HepG2 (cell line): Measurements from ENCODE around the gene OVAAL. TPM values are rescaled to one million over a fixed set of nuclear protein-coding genes. Genes with fewer than 3 reads are reported as not detected.

Experiments
- ATAC-seq: fragments of 200-7000 bp; cut with Tn5 transposase; 3 replicates; pipeline ENCODE4 v1.9.1; 2020; ENCODE audit warnings: mild to moderate bottlenecking, moderate library complexity
- BruUV-seq: library from RNA; stranded (reverse); fragments of 400-500 nt; replicated peaks from 2 replicates; lab custom pipeline; 2021; lab: Mats Ljungman, UMichigan
- CTCF ChIA-PET: fragments of 300-600 bp; formaldehyde crosslinking; extraction: SDS; loops from one replicate; lab custom pipeline; 2021; ENCODE audit warnings: low total read pairs, inconsistent platforms, low intra/inter-chr PET ratio; lab: Yijun Ruan, JAX
- POLR2A ChIA-PET: fragments of 350-600 bp; sonication (Branson Sonifier 250); formaldehyde crosslinking; loops from one replicate; lab custom pipeline; 2020; ENCODE audit warnings: antibody characterized with exemption, inconsistent platforms; lab: Yijun Ruan, JAX
- DNase-seq: peaks from one replicate; pipeline ENCODE4 v3.0.0-alpha.2; 2015; ENCODE audit warnings: low spot score
- FAIRE-seq: peaks from 3 replicates; lab custom pipeline; 2011; peaks lifted over from hg19 to GRCh38; lab: Jason Lieb, UNC
- H2AFZ ChIP-seq: one replicate; pipeline ENCODE4 v1.6.1; 2011; ENCODE audit warnings: low read length, inconsistent platforms
- H3K27ac ChIP-seq: fragments of 300-600 bp; 3 replicates; pipeline ENCODE4 v1.8.0; 2011; ENCODE audit warnings: mixed run types, mild to moderate bottlenecking, mixed read lengths, low read length, inconsistent platforms; ENCODE audit not compliant: insufficient read depth; ENCODE audit errors: extremely low read length
- H3K27me3 ChIP-seq, 2 experiments: fragments of 200-600 bp in 1 of 2; 2 replicates in 1 of 2; 3 replicates in 1 of 2; pipeline versions ENCODE4 v1.6.0 to v1.8.0; 2011; ENCODE audit warnings: low read length in 2 of 2, mild to moderate bottlenecking in 2 of 2, moderate library complexity in 2 of 2, inconsistent platforms in 1 of 2; ENCODE audit not compliant: insufficient read depth in 2 of 2, control insufficient read depth in 1 of 2
- H3K36me3 ChIP-seq, 2 experiments: fragments of 200-600 bp in 1 of 2; replicated peaks in 1 of 2; 2 replicates in 1 of 2; 3 replicates in 1 of 2; pipeline versions ENCODE4 v1.5.1 to v1.8.0; 2011; ENCODE audit warnings: low read length in 2 of 2, inconsistent platforms in 1 of 2; ENCODE audit not compliant: insufficient read depth in 2 of 2, control insufficient read depth in 1 of 2
- H3K4me1 ChIP-seq: 2 replicates; pipeline ENCODE4 v1.5.1; 2012; ENCODE audit warnings: low read length, inconsistent platforms; ENCODE audit not compliant: insufficient read depth
- H3K4me2 ChIP-seq: 2 replicates; pipeline ENCODE4 v1.6.0; 2011; ENCODE audit warnings: low read depth, low read length, inconsistent platforms
- H3K4me3 ChIP-seq, 3 experiments: fragments of 200-600 bp in 1 of 3; sonication (generic), shearing (Covaris generic) in 1 of 3; replicated peaks in 1 of 3; 2 replicates each; pipeline ENCODE4 v1.5.1; 2011 to 2016; ENCODE audit warnings: low read length in 3 of 3, inconsistent platforms in 2 of 3, low read depth in 2 of 3, mild to moderate bottlenecking in 2 of 3, control low read depth in 1 of 3, mixed read lengths in 1 of 3; ENCODE audit not compliant: insufficient read depth in 1 of 3
- H3K79me2 ChIP-seq: one replicate; pipeline ENCODE4 v1.6.1; 2011; ENCODE audit warnings: low read length, inconsistent platforms; ENCODE audit not compliant: insufficient read depth
- H3K9ac ChIP-seq: 2 replicates; pipeline ENCODE4 v1.6.0; 2011; ENCODE audit warnings: mild to moderate bottlenecking, low read depth, low read length, inconsistent platforms; ENCODE audit not compliant: insufficient read depth
- H3K9me3 ChIP-seq: 2 replicates; pipeline ENCODE4 v1.5.1; 2012; ENCODE audit warnings: mild to moderate bottlenecking, low read length
- H4K20me1 ChIP-seq: 2 replicates; pipeline ENCODE4 v1.6.0; 2011; ENCODE audit warnings: inconsistent platforms, mild to moderate bottlenecking, low read length, moderate library complexity; ENCODE audit not compliant: insufficient read depth
- ARHGAP35 ChIP-seq: sonication (generic); formaldehyde crosslinking; IDR thresholded peaks from 2 replicates; pipeline ENCODE4 v1.9.0; 2022; ENCODE audit warnings: mild to moderate bottlenecking, inconsistent platforms, moderate library complexity, missing genetic modification reagents, borderline replicate concordance
- HHEX ChIP-seq: IDR thresholded peaks from 2 replicates; pipeline ENCODE4 v1.6.1; 2016; ENCODE audit warnings: control low read depth
- HNF4A ChIP-seq: sonication (generic); formaldehyde crosslinking; IDR thresholded peaks from 2 replicates; pipeline ENCODE4 v1.4.0; 2020; ENCODE audit warnings: missing genetic modification reagents
- PHF5A ChIP-seq: IDR thresholded peaks from one replicate; pipeline ENCODE4 v1.6.1; 2018; ENCODE audit warnings: low read depth, missing genetic modification reagents; ENCODE audit not compliant: unreplicated experiment
- SIN3A ChIP-seq: IDR thresholded peaks from 2 replicates; pipeline ENCODE4 v1.6.1; 2011; ENCODE audit warnings: low read depth, mild to moderate bottlenecking, control low read depth, low read length, borderline replicate concordance
- SNRNP70 ChIP-seq: fragments of 200-400 bp; formaldehyde crosslinking; IDR thresholded peaks from 2 replicates; pipeline ENCODE4 v1.6.1; 2017; ENCODE audit warnings: mild to moderate bottlenecking, low read depth, low read length, moderate library complexity
- SOX6 ChIP-seq, 2 experiments: fragments of 450-650 bp in 1 of 2; sonication (generic) in 1 of 2; formaldehyde crosslinking in 1 of 2; IDR thresholded peaks; 2 replicates each; pipeline versions ENCODE4 v1.4.0 to v1.6.1; 2017 to 2020; ENCODE audit warnings: antibody characterized with exemption in 1 of 2, mild to moderate bottlenecking in 1 of 2, missing genetic modification reagents in 1 of 2
- ZEB1 ChIP-seq: IDR thresholded peaks from 2 replicates; pipeline ENCODE4 v1.6.1; 2012; ENCODE audit warnings: mild to moderate bottlenecking, low read depth, inconsistent platforms; ENCODE audit not compliant: insufficient replicate concordance
- ZNF354B ChIP-seq: sonication (generic); formaldehyde crosslinking; IDR thresholded peaks from 2 replicates; pipeline ENCODE4 v1.8.0; 2022; ENCODE audit warnings: mild to moderate bottlenecking, missing genetic modification reagents
- ZNF496 ChIP-seq: sonication (generic); formaldehyde crosslinking; IDR thresholded peaks from 2 replicates; pipeline ENCODE4 v1.8.1; 2023; ENCODE audit warnings: mild to moderate bottlenecking, moderate library complexity, missing genetic modification reagents; ENCODE audit not compliant: insufficient replicate concordance
- WGBS: methylation state at CpG from one replicate; pipeline ENCODE4 v1.1.6; 2017; ENCODE audit warnings: low lambda C conversion rate; 5-methylcytosine and 5-hydroxymethylcytosine counted together
- in situ Hi-C: cut with HindIII; loops from 2 replicates; pipeline ENCODE4 v1.10.0; 2017; ENCODE audit warnings: low pct_unique_long_range_greater_than_20kb; ENCODE audit not compliant: extremely low pct_ligation_motif_present
- intact Hi-C: fragments of 100-400 bp; cut with micrococcal nuclease; formaldehyde crosslinking; loops from one replicate; pipeline ENCODE4 v1.10.0; 2022; ENCODE audit not compliant: unreplicated experiment
- polyA plus RNA-seq, 8 experiments: library from polyadenylated mRNA; depleted of rRNA in 3 of 8; stranded (reverse) in 7 of 8; unstranded in 1 of 8; fragments of >200 nt; fragmentation: Illumina TruSeq in 4 of 8; extraction: Trizol in 4 of 8; gene quantifications; 2 replicates each; pipeline versions ENCODE4 v1.2.1 to v1.2.3, GENCODE V29; 2011 to 2016; ENCODE audit warnings: low read depth in 4 of 8, missing spikeins in 1 of 8, mixed read lengths in 1 of 8; ENCODE audit not compliant: insufficient read depth in 1 of 8
- total RNA-seq, 5 experiments: library from RNA; depleted of rRNA; stranded (reverse); fragments of >200 nt; fragmentation: Illumina TruSeq; extraction: Trizol; gene quantifications; 2 replicates each; pipeline ENCODE4 v1.2.3, GENCODE V29; 2016; ENCODE audit warnings: low read depth in 1 of 5
- TF ChIP-seq, protein P1 (sequence below): sonication (generic); formaldehyde crosslinking; IDR thresholded peaks from 2 replicates; pipeline ENCODE4 v1.5.0; 2020; ENCODE audit warnings: missing genetic modification reagents, mild to moderate bottlenecking, borderline replicate concordance

The OVAAL gene
- total and polyA plus RNA-seq, 2 of the 13 experiments (the other 11 are each of a cell fraction or from before 2014, with no cell fraction given) = 0.04 TPM; not detected in 1

DNA sequence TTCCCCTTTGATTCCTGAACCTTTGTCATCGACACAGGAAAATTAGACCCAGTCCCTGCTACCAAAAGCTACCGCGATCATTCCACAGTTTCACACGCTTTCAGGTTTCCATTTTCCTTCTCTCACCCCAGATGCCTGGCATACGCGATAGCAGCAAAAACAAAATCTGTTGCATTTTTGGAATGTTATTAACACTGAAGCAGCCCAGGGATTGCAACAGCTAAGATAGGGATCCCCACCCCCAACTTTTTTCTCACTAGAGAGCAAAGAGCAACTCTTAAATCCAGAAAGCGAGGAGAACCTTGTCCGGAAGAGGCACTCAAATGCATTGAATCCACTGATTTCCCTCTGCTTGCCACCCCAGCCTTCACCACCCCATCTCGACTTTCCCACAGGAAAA lies 8.9 kb downstream of the OVAAL start:
- BruUV-seq = no TSS peak
- intact Hi-C loops (no loop called here), in situ Hi-C loops (no loop called here)
- FAIRE-seq (no peak), ATAC-seq (no peak), DNase-seq (peak; percentile 13)
- no peaks in the 10 kb centered on the region for H3K36me3 ChIP-seq
- H3K4me2 ChIP-seq = peak overlapping the region; percentile 53
- H3K4me1 ChIP-seq = peaks cover 40% of the 10 kb centered on the region
- no peaks in the 10 kb centered on the region for H4K20me1 ChIP-seq
- H3K9ac ChIP-seq = no peak overlapping the region
- no peak overlapping the region for H2AFZ ChIP-seq
- H3K27me3 ChIP-seq = no peaks in the 10 kb centered on the region
- CTCF ChIA-PET = no interaction called here
- no peaks in the 10 kb centered on the region for H3K9me3 ChIP-seq
- 39% methylated on average over 9 of the region's 9 CpGs for WGBS
- POLR2A ChIA-PET = no interaction called here
- no peak for TF ChIP-seq SOX6 (IDR thresholded peaks at IDR 0.05)
- TF ChIP-seq SOX6 (CRISPR knock-in tag; IDR thresholded peaks at IDR 0.05) = 0 out of 2 replicates have a peak, but pooled peaks have one; percentile 10
- TF ChIP-seq ZEB1 = no peak
- peak; percentile 59 for TF ChIP-seq HNF4A
- no peak for TF ChIP-seq HHEX
- TF ChIP-seq ARHGAP35 = no peak
- no peak for TF ChIP-seq ZNF496 (CRISPR knock-in tag)
- TF ChIP-seq PHF5A = no peak
- TF ChIP-seq SNRNP70 = no peak
- TF ChIP-seq, protein P1, sequence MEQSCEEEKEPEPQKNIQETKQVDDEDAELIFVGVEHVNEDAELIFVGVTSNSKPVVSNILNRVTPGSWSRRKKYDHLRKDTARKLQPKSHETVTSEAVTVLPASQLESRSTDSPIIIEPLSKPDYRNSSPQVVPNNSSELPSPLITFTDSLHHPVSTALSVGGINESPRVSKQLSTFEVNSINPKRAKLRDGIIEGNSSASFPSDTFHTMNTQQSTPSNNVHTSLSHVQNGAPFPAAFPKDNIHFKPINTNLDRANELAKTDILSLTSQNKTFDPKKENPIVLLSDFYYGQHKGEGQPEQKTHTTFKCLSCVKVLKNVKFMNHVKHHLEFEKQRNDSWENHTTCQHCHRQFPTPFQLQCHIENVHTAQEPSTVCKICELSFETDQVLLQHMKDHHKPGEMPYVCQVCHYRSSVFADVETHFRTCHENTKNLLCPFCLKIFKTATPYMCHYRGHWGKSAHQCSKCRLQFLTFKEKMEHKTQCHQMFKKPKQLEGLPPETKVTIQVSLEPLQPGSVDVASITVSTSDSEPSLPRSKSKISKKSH = no peak
- TF ChIP-seq SIN3A = no peak
- no peak for TF ChIP-seq ZNF354B (CRISPR knock-in tag)
- no peak overlapping the region for H3K4me3 ChIP-seq
- H3K79me2 ChIP-seq = no peaks in the 10 kb centered on the region
- H3K27ac ChIP-seq = no peak overlapping the region
